GM12892 (cell line): Measurements from ENCODE around the gene PTPRN2.

Source experiments
- POLR2A ChIP-seq: IDR thresholded peaks from 2 replicates; pipeline ENCODE4 v1.6.1; 2011; ENCODE audit warnings: low read depth, low read length, control low read depth
- POLR2AphosphoS5 ChIP-seq: IDR thresholded peaks from 2 replicates; pipeline ENCODE4 v1.6.1; 2011; ENCODE audit warnings: low read depth, low read length, control low read depth
- TAF1 ChIP-seq: IDR thresholded peaks from 2 replicates; pipeline ENCODE4 v1.6.1; 2011; ENCODE audit warnings: low read depth, mild to moderate bottlenecking, control low read depth, low read length, borderline replicate concordance

DNA sequence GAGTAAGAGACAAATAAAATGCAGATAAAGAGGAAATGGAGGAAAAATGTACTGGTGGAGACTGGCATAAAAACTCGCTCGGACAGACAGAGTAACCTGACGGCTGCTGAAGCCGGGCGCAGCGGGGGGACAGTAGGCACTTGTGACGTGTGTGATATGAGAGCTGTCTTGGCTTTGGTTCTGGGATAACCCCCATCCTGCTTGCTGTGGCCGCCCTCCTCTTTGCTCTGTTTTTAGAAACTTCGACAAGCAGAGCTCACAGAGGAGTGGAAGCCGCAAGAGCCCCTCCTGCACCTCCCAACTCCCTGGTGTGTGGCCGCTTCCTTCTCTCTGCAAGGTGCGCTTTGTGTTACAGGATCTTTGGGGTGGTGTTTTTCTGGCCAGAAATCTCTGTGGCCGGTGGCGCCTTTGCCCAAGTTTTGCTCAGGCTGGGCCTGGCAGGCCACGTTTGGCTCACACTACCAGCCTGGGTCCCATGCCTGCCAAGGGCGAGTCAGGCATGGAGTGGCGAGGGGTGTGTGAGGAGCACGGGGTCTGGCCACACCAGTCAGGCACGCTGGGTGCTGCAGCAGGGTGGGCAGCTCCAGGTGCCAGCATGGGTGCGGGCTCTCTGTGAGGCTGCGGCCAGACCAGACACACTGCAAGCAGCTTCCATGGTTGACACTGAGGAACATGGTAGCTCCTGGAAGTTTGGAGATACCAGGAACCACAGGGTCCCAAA is 982.8 kb downstream of the PTPRN2 start:
- TF ChIP-seq POLR2A, result no peak
- TF ChIP-seq POLR2AphosphoS5, result no peak
- TF ChIP-seq TAF1, result no peak
